CD14-positive monocyte (primary cell): ENCODE measurements around the gene LRRC8C. TPM values are rescaled to one million over a fixed set of nuclear protein-coding genes. Genes with fewer than 3 reads are reported as not detected.
A peak's percentile ranks its signal among the peaks of the same experiment; 100 is the strongest.

ENCODE experiments used
- DNase-seq, 3 donors: peaks; one replicate each; pipeline ENCODE4 v3.0.0-alpha.2; 2011 to 2022
- H2AFZ ChIP-seq: 2 replicates; pipeline ENCODE4 v1.6.0; 2012; ENCODE audit warnings: mild to moderate bottlenecking, low read depth, low read length, inconsistent platforms; ENCODE audit not compliant: insufficient read depth, poor library complexity, severe bottlenecking
- H3K27ac ChIP-seq, 2 donors: 1 replicate in 1 of 2; 2 replicates in 1 of 2; pipeline ENCODE4 v1.5.1; 2012 to 2013; ENCODE audit warnings: low read length in 2 of 2, control low read depth in 1 of 2, inconsistent platforms in 1 of 2, low read depth in 1 of 2, mild to moderate bottlenecking in 1 of 2
- H3K27me3 ChIP-seq, 2 donors: one replicate each; pipeline versions ENCODE4 v1.6.0 to v1.6.1; 2011 to 2013; ENCODE audit warnings: low read length in 2 of 2; ENCODE audit not compliant: control insufficient read depth in 2 of 2, insufficient read depth in 2 of 2
- H3K36me3 ChIP-seq, 2 donors: replicated peaks in 1 of 2; 1 replicate in 1 of 2; 2 replicates in 1 of 2; pipeline versions ENCODE4 v1.5.1 to v1.6.1; 2012 to 2013; ENCODE audit warnings: low read length in 2 of 2, control low read depth in 1 of 2, inconsistent platforms in 1 of 2, mild to moderate bottlenecking in 1 of 2; ENCODE audit not compliant: insufficient read depth in 2 of 2, control insufficient read depth in 1 of 2
- H3K4me1 ChIP-seq, 2 donors: 1 replicate in 1 of 2; 2 replicates in 1 of 2; pipeline versions ENCODE4 v1.5.1 to v1.6.1; 2012 to 2013; ENCODE audit warnings: low read length in 2 of 2, control low read depth in 1 of 2, inconsistent platforms in 1 of 2, mild to moderate bottlenecking in 1 of 2, moderate library complexity in 1 of 2; ENCODE audit not compliant: insufficient read depth in 2 of 2, control insufficient read depth in 1 of 2
- H3K4me2 ChIP-seq: replicated peaks from 2 replicates; pipeline ENCODE3; 2012; ENCODE audit warnings: low read length, moderate library complexity, mild to moderate bottlenecking; ENCODE audit not compliant: poor library complexity, severe bottlenecking; ENCODE audit errors: extremely low read depth
- H3K4me3 ChIP-seq, 3 experiments: fragments of 200-600 bp in 1 of 3; sonication (generic) in 1 of 3; replicated peaks in 1 of 3; 1 replicate in 2 of 3; 2 replicates in 1 of 3; pipeline ENCODE4 v1.5.1; 2011 to 2013; ENCODE audit warnings: low read length in 3 of 3, mild to moderate bottlenecking in 3 of 3, control low read depth in 2 of 3, low read depth in 2 of 3, inconsistent platforms in 1 of 3, moderate library complexity in 1 of 3
- H3K79me2 ChIP-seq: 2 replicates; pipeline ENCODE4 v1.6.0; 2012; ENCODE audit warnings: mild to moderate bottlenecking, control low read depth, inconsistent platforms, low read length, moderate library complexity; ENCODE audit not compliant: insufficient read depth
- H3K9ac ChIP-seq: 2 replicates; pipeline ENCODE4 v1.6.0; 2017; ENCODE audit warnings: low read length, mild to moderate bottlenecking; ENCODE audit not compliant: insufficient read depth, poor library complexity, severe bottlenecking
- H3K9me3 ChIP-seq, 2 donors: replicated peaks in 1 of 2; 1 replicate in 1 of 2; 2 replicates in 1 of 2; pipeline versions ENCODE4 v1.5.1 to v1.6.1; 2012 to 2013; ENCODE audit warnings: low read length in 2 of 2, control low read depth in 1 of 2; ENCODE audit not compliant: control insufficient read depth in 1 of 2, insufficient read depth in 1 of 2
- H4K20me1 ChIP-seq: 2 replicates; pipeline ENCODE4 v1.6.0; 2012; ENCODE audit warnings: mild to moderate bottlenecking, low read length, control low read depth, moderate library complexity; ENCODE audit not compliant: insufficient read depth
- H3K27ac Mint-ChIP-seq, 7 donors: one replicate each; pipeline ENCODE4 v1.8.0; 2020; ENCODE audit warnings: mild to moderate bottlenecking in 7 of 7, mixed read lengths in 7 of 7, moderate library complexity in 6 of 7, inconsistent platforms in 2 of 7
- H3K27me3 Mint-ChIP-seq, 3 donors: one replicate each; pipeline ENCODE4 v1.8.0; 2021 to 2022; ENCODE audit warnings: low read depth in 3 of 3, mild to moderate bottlenecking in 3 of 3, mixed read lengths in 3 of 3, moderate library complexity in 3 of 3, inconsistent platforms in 1 of 3
- H3K36me3 Mint-ChIP-seq, 2 donors: one replicate each; pipeline ENCODE4 v1.8.0; 2020; ENCODE audit warnings: mixed read lengths in 2 of 2, inconsistent platforms in 1 of 2, mild to moderate bottlenecking in 1 of 2
- H3K4me1 Mint-ChIP-seq: one replicate; pipeline ENCODE4 v1.8.0; 2020; ENCODE audit warnings: mild to moderate bottlenecking, mixed read lengths
- H3K4me3 Mint-ChIP-seq, 2 donors: one replicate each; pipeline ENCODE4 v1.8.0; 2020; ENCODE audit warnings: mild to moderate bottlenecking in 2 of 2, mixed read lengths in 2 of 2, moderate library complexity in 1 of 2
- H3K9me3 Mint-ChIP-seq, 7 donors: one replicate each; pipeline ENCODE4 v1.8.0; 2020 to 2022; ENCODE audit warnings: mixed read lengths in 7 of 7, mild to moderate bottlenecking in 6 of 7, moderate library complexity in 6 of 7, inconsistent platforms in 2 of 7
- CTCF ChIP-seq: fragments of 200-600 bp; IDR thresholded peaks from one replicate; pipeline ENCODE4 v1.8.0; 2022; ENCODE audit warnings: antibody characterized with exemption, mild to moderate bottlenecking
- WGBS: methylation state at CpG from one replicate; pipeline ENCODE4 v1.1.5; 2013; ENCODE audit warnings: missing lambda C conversion rate; ENCODE audit not compliant: insufficient coverage; 5-methylcytosine and 5-hydroxymethylcytosine counted together
- intact Hi-C, 2 donors: fragments of 100-400 bp; cut with micrococcal nuclease; formaldehyde crosslinking; loops; one replicate each; pipeline versions ENCODE4 v1.15.0 to v1.15.1; 2023
- polyA plus RNA-seq, 3 donors: library from polyadenylated mRNA; depleted of rRNA in 1 of 3; unstranded in 2 of 3; stranded (reverse) in 1 of 3; fragments of 300-500 nt in 2 of 3; fragments of >200 nt in 1 of 3; fragmentation: Illumina TruSeq in 2 of 3; gene quantifications; 1 replicate in 2 of 3; 2 replicates in 1 of 3; pipeline ENCODE4 v1.2.3, GENCODE V29; 2012 to 2021

Gene LRRC8C
- polyA plus RNA-seq, 3 donors, result 13.0 to 18.6 (median 16.3) TPM

- no peak for DNase-seq
- peak overlapping the region; percentile 53 to 77 for H3K4me3 Mint-ChIP-seq
- Histone ChIP-seq H4K20me1 (no peaks in the 10 kb centered on the region), H3K9ac (no peak overlapping the region), H2AFZ (peak overlapping the region; percentile 19), H3K4me2 (peak overlapping the region; percentile 54), H3K79me2 (peaks cover 96% of the 10 kb centered on the region), H3K4me1 (peaks cover 35 to 42% of the 10 kb centered on the region in 2 donors), H3K27ac (peak overlapping the region in 1 of 2 donors; percentile 69), H3K4me3 (peak overlapping the region in 2 of 3 experiments; percentile 35 to 57), H3K9me3 (no peaks in the 10 kb centered on the region), H3K36me3 (peaks cover 3 to 20% of the 10 kb centered on the region in 2 donors), H3K27me3 (no peaks in the 10 kb centered on the region)
- no peak for TF ChIP-seq CTCF
- peaks cover 0 to 4% (median 0%) of the 10 kb centered on the region in 3 donors for H3K27me3 Mint-ChIP-seq
- H3K27ac Mint-ChIP-seq, result peak overlapping the region; percentile 41 to 86 (median 68)
- intact Hi-C loops, result loop anchor here in 1 of 2 donors (10.0 kb wide), 1 partner anchor 55 kb away; no protein-coding TSS in a partner anchor
- peaks cover 37 to 41% of the 10 kb centered on the region in 2 donors for H3K36me3 Mint-ChIP-seq
- H3K9me3 Mint-ChIP-seq, result no peaks in the 10 kb centered on the region
- WGBS, result 0% methylated on average over 1 of the region's 4 CpGs
- H3K4me1 Mint-ChIP-seq, result peaks cover 54% of the 10 kb centered on the region
These were observed 66.6 kb downstream of the LRRC8C start for GRCh38 chr1:89699451-89699986.

GRCh38 chr1:89701746-89702241 lies 68.9 kb downstream of the LRRC8C start:
- Mint-ChIP-seq H3K27ac (peak overlapping the region in 3 of 7 donors; percentile 0 to 50 (median 31)), H3K27me3 (peaks cover 0 to 1% (median 0%) of the 10 kb centered on the region in 3 donors), H3K4me1 (peaks cover 55% of the 10 kb centered on the region), H3K36me3 (peaks cover 33 to 35% of the 10 kb centered on the region in 2 donors), H3K9me3 (no peaks in the 10 kb centered on the region), H3K4me3 (no peak overlapping the region)
- no peak for TF ChIP-seq CTCF
- Histone ChIP-seq H3K27ac (no peak overlapping the region), H3K9me3 (no peaks in the 10 kb centered on the region), H3K4me1 (peaks cover 41 to 47% of the 10 kb centered on the region in 2 donors), H3K36me3 (peaks cover 3 to 10% of the 10 kb centered on the region in 2 donors), H3K9ac (no peak overlapping the region), H2AFZ (no peak overlapping the region), H4K20me1 (no peaks in the 10 kb centered on the region), H3K79me2 (peaks cover 83% of the 10 kb centered on the region), H3K4me2 (no peak overlapping the region), H3K27me3 (no peaks in the 10 kb centered on the region), H3K4me3 (no peak overlapping the region)
- intact Hi-C loops, result no loop called here
- WGBS, result 80% methylated on average over 1 of the region's 4 CpGs
- no peak for DNase-seq
